Measurements from ENCODE around the gene APRT.

The APRT gene

GRCh38 chr16:88853325-88853941 is 41.7 kb upstream of the APRT start:
- H3K9ac ChIP-seq (ENCODE audit: low read length): no peak overlapping the region
- no peaks in the 10 kb centered on the region for H3K79me2 ChIP-seq (ENCODE audit: insufficient read depth, low read length)
- no peaks in the 10 kb centered on the region for H3K9me2 ChIP-seq (ENCODE audit: low read depth, low read length)
- no peaks in the 10 kb centered on the region for H3K9me3 ChIP-seq (ENCODE audit: low read length)
- no peaks in the 10 kb centered on the region for H3F3A ChIP-seq (ENCODE audit: insufficient read depth, low read length)
- no peak overlapping the region for H3K27ac ChIP-seq (ENCODE audit: low read depth, low read length, poor library complexity, severe bottlenecking)
- no peak overlapping the region for H3K4me3 ChIP-seq (ENCODE audit: low read depth, low read length, poor library complexity, severe bottlenecking)
- H3K4me2 ChIP-seq (ENCODE audit: low read length): no peak overlapping the region
- H3K36me3 ChIP-seq (ENCODE audit: insufficient read depth, low read length): no peaks in the 10 kb centered on the region; the same call in 1 of the 2 replicates
- no peak overlapping the region for H2AFZ ChIP-seq (ENCODE audit: low read length)
- H3K27me3 ChIP-seq (ENCODE audit: insufficient read depth, low read length): no peaks in the 10 kb centered on the region
- H4K20me1 ChIP-seq (ENCODE audit: insufficient read depth, low read length): no peaks in the 10 kb centered on the region
- H3K4me1 ChIP-seq (ENCODE audit: insufficient read depth, low read length, severe bottlenecking): peaks cover 17% of the 10 kb centered on the region
- TF ChIP-seq CTCF (IDR thresholded peaks at IDR 0.05; ENCODE audit: low read length) (no peak), EZH2 (IDR thresholded peaks at IDR 0.05; ENCODE audit: borderline replicate concordance, low read length) (no peak)

- Histone ChIP-seq H3K27me3 (ENCODE audit: insufficient read depth, low read length) (no peaks in the 10 kb centered on the region), H3K4me3 (ENCODE audit: low read depth, low read length, poor library complexity, severe bottlenecking) (no peak overlapping the region), H3K4me2 (ENCODE audit: low read length) (no peak overlapping the region), H3K9me3 (ENCODE audit: low read length) (no peaks in the 10 kb centered on the region), H3K9ac (ENCODE audit: low read length) (no peak overlapping the region), H3K9me2 (ENCODE audit: low read depth, low read length) (no peaks in the 10 kb centered on the region), H4K20me1 (ENCODE audit: insufficient read depth, low read length) (no peaks in the 10 kb centered on the region), H3K4me1 (ENCODE audit: insufficient read depth, low read length, severe bottlenecking) (peaks cover 7% of the 10 kb centered on the region), H3K27ac (ENCODE audit: low read depth, low read length, poor library complexity, severe bottlenecking) (no peak overlapping the region), H2AFZ (ENCODE audit: low read length) (no peak overlapping the region), H3F3A (ENCODE audit: insufficient read depth, low read length) (no peaks in the 10 kb centered on the region), H3K79me2 (ENCODE audit: insufficient read depth, low read length) (no peaks in the 10 kb centered on the region), H3K36me3 (ENCODE audit: insufficient read depth, low read length) (no peaks in the 10 kb centered on the region; the same call in 1 of the 2 replicates)
- no peak for TF ChIP-seq CTCF (IDR thresholded peaks at IDR 0.05; ENCODE audit: low read length)
- no peak for TF ChIP-seq EZH2 (IDR thresholded peaks at IDR 0.05; ENCODE audit: borderline replicate concordance, low read length)
These were observed 39.9 kb upstream of the APRT start for GRCh38 chr16:88851616-88852015.

GRCh38 chr16:88850531-88851199 is 38.9 kb upstream of the APRT start:
- Histone ChIP-seq H2AFZ (ENCODE audit: low read length) (no peak overlapping the region), H3K9me3 (ENCODE audit: low read length) (no peaks in the 10 kb centered on the region), H3K4me1 (ENCODE audit: insufficient read depth, low read length, severe bottlenecking) (peaks cover 2% of the 10 kb centered on the region), H3K4me3 (ENCODE audit: low read depth, low read length, poor library complexity, severe bottlenecking) (no peak overlapping the region), H3K27ac (ENCODE audit: low read depth, low read length, poor library complexity, severe bottlenecking) (no peak overlapping the region), H3K9ac (ENCODE audit: low read length) (no peak overlapping the region), H4K20me1 (ENCODE audit: insufficient read depth, low read length) (no peaks in the 10 kb centered on the region), H3K4me2 (ENCODE audit: low read length) (no peak overlapping the region), H3K79me2 (ENCODE audit: insufficient read depth, low read length) (no peaks in the 10 kb centered on the region), H3K9me2 (ENCODE audit: low read depth, low read length) (no peaks in the 10 kb centered on the region), H3F3A (ENCODE audit: insufficient read depth, low read length) (no peaks in the 10 kb centered on the region), H3K27me3 (ENCODE audit: insufficient read depth, low read length) (no peaks in the 10 kb centered on the region), H3K36me3 (ENCODE audit: insufficient read depth, low read length) (no peaks in the 10 kb centered on the region; the same call in 1 of the 2 replicates)
- TF ChIP-seq EZH2 (IDR thresholded peaks at IDR 0.05; ENCODE audit: borderline replicate concordance, low read length): no peak
- TF ChIP-seq CTCF (IDR thresholded peaks at IDR 0.05; ENCODE audit: low read length): no peak

Measured in OCI-LY1 (cell line).